ENCODE measurements around the gene ATE1. TPM values are rescaled to one million over a fixed set of nuclear protein-coding genes. Genes with fewer than 3 reads are reported as not detected.
"Not testable (repeated sequence)": the region's sequence is repeated elsewhere in the genome, so short reads cannot be mapped to it uniquely, and the experiment has no call there.

ATE1 gene
- polyA plus RNA-seq, 4 donors: 34.4 to 42.1 (median 38.2) TPM

DNA sequence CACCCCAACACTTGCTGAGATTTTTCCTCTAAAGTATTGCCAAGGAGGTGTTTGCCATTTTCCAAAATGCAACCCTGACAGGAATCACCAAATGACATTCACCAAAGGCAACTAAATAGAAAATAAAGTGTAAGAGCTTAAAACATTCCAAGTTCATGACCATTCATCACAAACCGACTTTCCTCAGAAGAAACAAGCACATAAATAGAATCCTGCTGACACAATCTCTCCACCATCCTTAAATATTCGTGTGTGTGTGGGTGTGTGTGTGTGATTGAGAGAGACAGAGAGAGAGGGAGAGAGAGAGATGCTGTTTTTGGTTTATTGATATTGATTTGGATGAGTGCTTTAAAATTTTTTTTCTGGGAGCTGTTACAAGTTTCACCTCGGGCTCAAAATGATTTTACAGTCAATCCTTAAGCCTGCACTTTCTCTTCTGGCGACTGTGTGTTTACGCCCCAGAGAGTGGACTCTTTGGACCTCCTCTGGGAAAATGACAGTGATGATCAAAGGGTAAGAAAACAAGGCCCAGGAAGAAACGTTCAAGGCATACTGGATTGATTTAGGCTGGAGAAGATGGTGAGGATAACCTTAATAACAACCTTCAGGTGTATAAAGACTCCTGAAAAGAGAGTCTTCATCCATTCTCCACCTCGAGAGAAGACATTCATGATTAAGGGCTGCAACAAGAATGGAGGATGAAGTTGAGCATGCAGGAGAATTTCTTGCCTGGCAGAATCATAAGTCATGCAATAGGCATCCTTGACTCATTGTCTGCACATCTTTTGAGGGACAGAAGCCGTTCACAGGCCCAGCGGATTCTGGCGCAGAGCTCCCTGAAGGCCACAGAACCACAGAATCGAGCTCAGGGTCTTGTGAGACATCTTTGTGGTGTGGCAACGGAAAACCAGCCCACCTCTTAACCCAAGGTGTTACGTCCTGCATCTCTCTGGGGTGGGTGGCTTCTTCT lies 225.2 kb downstream of the ATE1 start:
- DNase-seq (ENCODE audit: low read depth in 4 of 4, low spot score in 2 of 4): no peak

DNA sequence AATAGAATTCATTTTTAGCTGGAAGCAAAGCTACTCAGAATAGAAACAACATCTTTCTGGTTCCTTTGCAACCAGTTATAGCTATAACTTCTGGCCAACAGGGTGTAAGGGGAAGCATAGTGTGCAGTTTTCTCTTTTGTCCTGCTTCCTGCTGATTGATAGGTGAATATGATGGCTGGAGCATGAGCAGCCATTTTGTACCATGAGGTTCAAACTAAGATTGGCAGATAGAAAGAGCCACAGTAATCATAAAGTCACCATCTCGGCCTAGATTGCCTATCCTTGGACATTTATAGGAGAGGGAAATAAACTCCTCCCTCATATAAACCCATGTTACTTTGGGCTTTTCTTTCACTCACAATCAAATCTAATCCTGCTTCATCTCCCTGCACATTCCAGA lies 227.4 kb downstream of the ATE1 start:
- DNase-seq (ENCODE audit: low read depth in 4 of 4, low spot score in 2 of 4): no peak

DNA sequence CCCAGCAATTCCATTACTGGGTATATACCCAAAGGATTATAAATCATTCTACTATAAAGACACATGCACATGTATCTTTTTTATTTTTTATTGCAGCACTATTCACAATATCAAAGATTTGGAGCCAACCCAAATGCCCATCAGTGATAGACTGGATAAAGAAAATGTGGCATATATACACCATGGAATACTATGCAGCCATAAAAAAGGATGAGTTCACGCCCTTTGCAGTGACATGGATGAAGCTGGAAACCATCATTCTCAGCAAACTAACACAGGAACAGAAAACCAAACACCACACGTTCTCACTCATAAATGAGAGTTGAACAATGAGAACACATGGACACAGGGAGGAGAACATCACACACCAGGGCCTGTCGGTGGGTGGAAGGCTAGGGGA lies 228.1 kb downstream of the ATE1 start:
- not testable (repeated sequence) for DNase-seq (ENCODE audit: low read depth in 4 of 4, low spot score in 2 of 4)

DNA sequence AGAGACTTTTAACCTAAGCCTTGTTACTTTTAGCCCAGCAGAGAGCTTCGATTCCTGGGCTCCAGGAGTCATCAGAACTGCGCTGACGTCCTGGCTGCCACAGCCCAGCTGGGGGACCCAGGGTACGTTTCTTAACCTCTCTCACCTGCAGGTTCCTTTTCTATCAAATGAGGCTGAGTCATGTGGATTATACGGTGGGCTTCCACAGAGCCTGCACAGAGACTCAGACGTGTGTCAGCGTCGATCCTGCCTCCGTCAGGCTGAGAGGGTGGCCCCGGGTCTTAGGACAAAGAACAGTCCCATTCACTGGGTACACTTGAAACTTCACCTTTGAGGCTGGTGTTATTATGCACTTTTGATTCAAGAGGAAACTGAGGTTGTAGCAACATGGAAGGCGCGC lies 228.9 kb downstream of the ATE1 start:
- DNase-seq (ENCODE audit: low read depth in 4 of 4, low spot score in 2 of 4): no peak

DNA sequence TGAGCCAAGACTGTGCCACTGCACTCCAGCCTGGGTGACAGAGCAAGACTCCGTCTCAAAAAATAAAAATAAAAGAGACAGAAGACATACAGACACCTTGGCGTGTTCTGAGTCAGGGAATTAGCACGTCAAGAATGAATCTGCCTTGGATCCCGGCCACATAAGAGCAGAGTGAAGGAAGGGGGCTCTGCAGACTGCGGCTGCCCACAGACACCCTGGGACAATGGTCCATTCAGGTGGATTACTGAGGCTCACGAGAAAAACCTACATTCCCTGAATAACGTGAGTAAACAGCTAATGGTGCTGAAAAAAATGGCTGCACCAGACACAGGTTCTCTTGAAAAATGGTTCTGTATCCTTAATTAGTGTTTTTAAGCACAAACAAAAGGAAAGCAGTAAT lies 229.5 kb downstream of the ATE1 start:
- DNase-seq (ENCODE audit: low read depth in 4 of 4, low spot score in 2 of 4): no peak

DNA sequence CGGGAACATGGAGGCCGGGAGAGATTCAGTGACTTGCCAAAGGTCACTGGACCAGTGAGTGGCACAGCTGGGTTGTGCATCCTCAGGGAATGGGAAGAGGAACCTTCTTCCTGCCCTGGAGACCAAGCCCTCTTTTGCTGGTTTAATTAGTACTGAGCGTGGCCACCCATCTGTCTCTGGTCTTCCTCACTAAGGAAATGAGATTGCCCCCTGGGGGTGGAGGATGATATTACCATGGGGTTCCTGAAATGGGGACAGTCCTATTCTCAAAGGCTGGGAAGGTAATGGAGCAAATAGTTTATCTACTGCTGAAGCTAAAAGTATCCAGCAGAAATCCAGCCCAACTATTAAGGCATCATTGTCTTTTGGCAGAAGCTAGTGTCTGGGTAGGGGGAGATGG lies 231.0 kb downstream of the ATE1 start:
- no peak for DNase-seq (ENCODE audit: low read depth in 4 of 4, low spot score in 2 of 4)

DNA sequence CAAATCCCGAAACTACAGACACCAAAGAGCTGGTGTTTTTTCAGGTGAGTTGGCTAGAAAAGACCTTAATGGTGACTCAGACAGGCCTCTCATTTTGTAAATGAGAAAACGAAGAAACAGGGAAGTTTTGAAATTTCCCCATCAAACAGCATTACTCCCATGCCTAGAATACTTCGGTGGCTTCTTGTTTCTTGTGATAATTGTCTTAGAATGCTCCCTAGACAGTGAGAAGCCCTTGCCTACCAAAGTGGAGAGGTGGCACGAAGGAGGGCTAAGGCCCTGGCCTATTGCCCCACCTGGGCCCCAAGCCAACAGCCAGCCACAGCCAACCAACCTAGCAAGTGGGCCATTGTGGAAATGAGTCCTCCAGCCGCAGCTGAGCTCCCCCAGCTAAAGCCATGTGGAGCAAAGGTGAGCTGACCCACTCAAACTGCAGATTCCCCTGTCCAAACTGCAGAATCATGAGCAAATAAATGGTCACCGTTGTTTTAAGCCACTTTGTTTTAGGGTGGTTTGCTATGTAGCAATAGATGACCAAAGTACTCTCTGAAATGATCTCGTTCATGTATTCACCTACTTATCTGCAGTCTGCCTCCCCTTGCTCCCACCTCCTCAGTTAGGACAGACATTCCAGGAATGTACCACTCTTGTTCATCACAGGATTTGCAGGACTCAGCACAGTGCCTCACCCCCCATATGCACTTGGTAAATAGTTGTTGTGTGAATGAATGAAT lies 231.9 kb downstream of the ATE1 start:
- no peak for DNase-seq (ENCODE audit: low read depth in 4 of 4, low spot score in 2 of 4)

DNA sequence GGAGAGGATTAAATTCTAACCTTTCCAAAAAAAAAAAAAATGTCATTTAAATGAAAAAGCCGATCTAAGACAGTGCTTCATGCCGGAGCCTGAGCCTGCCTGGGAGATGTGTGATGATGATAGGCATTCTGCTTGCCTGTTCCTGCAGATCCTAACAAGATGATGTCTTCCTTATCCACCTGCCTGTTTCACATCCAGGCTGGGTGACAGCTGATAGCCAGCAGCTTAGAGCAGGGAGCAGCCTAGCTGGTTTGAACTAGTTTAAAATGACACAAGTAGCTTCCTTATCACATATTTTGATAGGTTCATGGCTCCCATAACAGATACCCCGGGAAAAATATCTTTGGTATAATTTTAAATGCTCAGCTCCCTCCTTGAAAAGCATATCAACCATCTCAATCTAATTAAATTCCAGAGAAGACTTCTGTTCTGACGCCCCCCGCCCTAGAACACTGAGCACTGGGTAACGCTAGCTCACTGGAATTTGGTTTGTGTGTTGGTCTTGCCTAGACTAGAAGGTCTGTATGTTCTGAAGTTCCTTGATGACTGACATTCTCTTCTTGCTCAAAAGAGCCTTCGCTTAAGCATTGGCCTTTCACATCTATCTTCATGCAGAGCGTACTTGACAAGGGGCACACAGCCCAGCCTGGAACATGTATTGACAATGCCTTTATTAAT lies 232.7 kb downstream of the ATE1 start:
- DNase-seq (ENCODE audit: low read depth in 4 of 4, low spot score in 2 of 4): no peak

DNA sequence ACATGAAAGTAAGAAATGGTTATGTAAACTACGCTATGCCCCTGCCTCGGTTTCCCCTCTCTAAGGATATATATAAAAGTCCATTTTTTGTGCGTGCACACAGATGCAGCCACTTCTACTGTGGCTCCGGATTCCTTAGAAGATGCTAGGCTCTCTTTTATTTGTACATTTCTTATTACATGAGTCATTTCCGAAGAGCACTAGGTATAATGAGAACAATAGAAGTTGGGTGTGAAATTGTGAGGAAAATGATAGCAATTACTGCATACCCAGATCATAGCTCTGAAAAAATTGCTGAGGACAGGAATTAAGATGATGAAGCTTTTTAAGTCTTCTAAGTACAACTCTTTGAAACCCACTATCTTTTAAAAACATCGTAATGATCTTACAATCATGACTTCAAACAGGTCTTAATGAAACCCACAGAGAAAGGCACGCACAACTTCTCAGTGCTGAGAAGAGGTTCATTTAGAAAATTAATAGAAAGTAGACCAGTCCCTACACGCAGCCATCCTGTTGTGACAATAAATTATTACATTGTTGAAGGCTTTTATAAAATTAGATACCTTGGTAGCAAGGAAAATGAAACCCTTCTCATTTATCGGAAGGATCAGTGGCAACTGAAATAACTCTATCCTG lies 233.4 kb downstream of the ATE1 start:
- no peak for DNase-seq (ENCODE audit: low read depth in 4 of 4, low spot score in 2 of 4)

DNA sequence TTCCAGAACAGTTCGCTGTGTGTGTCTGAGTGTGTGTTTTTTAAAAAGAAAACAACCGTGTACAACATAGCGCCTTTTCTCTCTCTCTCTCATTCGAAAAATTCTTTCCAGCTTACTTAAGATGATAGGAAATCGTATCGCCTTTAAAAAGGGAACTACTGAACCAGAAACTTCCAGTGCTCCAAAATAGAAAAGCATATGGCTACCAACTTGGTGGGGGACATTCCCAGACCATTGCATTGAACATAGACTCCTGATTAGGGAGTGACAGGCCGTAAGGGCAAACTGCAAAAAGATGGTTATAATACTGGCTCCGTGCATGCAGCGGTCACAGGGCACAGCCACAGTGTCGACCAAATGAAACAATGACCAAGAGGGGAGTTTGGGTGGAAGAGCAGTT lies 235.2 kb downstream of the ATE1 start:
- no peak for DNase-seq (ENCODE audit: low read depth in 4 of 4, low spot score in 2 of 4)

DNA sequence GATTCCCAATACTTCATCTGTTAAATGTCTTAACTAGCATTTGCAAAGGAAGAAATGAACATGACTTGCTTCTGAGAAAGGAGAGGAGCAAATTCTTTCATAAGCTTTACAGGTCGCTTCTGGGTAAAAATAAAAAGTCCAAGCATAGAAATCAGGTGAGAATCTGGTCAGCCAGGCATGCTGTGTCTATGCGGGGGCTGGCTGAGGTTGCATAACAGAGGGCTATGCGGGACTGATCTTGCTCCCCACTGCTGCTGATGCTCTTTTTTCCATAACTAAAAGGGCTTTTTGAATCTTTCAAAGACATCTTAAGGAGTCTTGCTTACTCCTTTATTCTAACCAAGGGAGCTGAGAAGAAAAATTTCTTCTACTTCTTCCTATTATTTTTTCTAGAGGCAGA lies 236.9 kb downstream of the ATE1 start:
- DNase-seq (ENCODE audit: low read depth in 4 of 4, low spot score in 2 of 4): no peak

Other genes starting within 250 kb of the ATE1 start
- gene NSMCE4A, start 47.2 kb upstream of the ATE1 start, polyA plus RNA-seq (ENCODE audit: insufficient read length in 4 of 4): 10 to 100 TPM; 67.9 to 88.2 (median 81.7) TPM
- 10 to 100 TPM; 35.2 to 58.5 (median 46.8) TPM for gene TACC2, start 61.1 kb upstream of the ATE1 start, polyA plus RNA-seq (ENCODE audit: insufficient read length in 4 of 4)

Measured in left renal cortex interstitium (tissue), 4 donors.